Hematopoietic multipotent progenitor cell treated with erythropoietin and hydrocortisone succinate and interleukin-3 and kit ligand, for 17 days (in vitro differentiated cells): ENCODE measurements around the gene DSCAM.

Experiments used
- DNase-seq: peaks from one replicate; pipeline ENCODE4 v3.0.0-alpha.2; 2015; ENCODE audit warnings: low spot score

The DSCAM gene

GRCh38 chr21:40667967-40668366 is 179.0 kb downstream of the DSCAM start:
- no peak for DNase-seq

DNA sequence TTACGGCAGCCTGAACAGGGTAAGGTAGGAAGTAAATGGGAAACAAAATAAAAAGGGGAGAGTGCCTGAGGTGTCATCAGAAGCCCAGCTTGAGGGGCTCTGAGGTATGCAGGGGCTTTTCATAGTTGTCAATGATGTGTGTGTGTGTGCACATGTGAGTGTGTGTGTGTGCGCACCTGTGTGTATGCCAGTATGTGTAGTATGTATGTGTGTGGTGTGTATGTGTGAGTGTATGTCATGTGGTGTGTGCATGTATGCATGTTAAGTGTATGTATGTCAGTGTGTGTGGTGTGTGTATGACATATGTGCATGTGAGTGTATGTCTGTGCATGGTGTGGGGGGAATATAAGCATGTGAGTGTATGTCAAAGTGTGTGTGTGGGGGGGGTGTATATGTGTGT is 184.1 kb downstream of the DSCAM start:
- no peak for DNase-seq

DNA sequence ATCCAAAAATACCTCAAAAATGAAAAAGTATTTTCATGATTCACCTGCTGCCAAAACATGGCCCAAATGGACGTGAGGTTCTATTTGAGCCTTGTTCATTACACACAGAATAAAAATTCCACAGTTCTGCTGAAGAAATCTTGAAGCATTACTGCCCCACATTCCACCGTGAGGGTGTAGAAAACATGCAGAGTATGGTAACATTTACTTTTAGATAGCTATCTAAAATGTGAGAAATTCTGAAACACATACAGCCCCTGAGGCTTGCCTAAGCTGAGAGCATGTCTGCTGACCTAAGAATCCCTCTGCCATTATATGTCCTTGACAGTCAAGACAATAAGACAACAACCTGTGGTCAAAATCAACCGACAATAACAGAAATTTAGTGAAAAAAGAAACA is 186.5 kb downstream of the DSCAM start:
- no peak for DNase-seq

GRCh38 chr21:40658311-40658710 is 188.6 kb downstream of the DSCAM start:
- no peak for DNase-seq

- DNase-seq: no peak
These were observed 194.5 kb downstream of the DSCAM start for GRCh38 chr21:40652436-40652835.

DNA sequence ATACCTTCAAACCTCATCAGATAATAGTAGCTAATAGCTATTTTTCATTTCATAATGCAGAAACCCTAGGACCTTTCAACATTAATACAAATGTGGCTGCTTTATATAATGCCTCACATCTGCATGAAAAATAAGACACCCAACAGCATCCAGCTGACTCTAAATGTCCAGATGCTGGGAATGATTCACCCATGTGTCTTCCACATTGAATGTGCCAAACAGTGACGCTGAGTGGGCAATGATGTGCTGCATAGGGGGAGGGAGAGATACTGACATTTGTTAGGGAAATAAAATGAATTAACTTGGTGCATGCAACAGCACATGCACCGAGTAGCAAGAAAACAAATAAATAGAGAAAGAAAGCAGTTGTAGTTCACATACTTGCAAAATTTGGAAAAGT is 199.3 kb downstream of the DSCAM start:
- DNase-seq: no peak

DNA sequence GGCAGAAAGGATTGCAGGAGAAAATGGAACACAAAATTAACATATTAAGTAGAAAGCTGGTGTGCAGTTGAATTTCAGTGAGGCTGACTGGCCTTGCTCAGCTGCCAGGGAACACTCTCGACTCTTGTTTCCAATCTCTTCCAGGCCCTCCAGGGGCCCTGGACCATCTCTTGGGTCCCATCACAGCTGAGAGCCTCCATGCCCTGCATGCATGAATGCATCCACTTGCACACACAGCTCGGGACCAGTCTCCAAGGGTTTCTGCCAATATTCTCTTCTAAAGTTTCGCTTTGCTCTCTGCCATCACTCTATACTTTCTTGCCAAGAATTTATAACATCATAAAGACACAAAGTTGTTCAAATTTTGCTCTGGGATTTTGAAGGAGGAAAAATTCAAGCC is 200.3 kb downstream of the DSCAM start:
- no peak for DNase-seq

- no peak for DNase-seq
These were observed 205.9 kb downstream of the DSCAM start for GRCh38 chr21:40641042-40641441.

DNA sequence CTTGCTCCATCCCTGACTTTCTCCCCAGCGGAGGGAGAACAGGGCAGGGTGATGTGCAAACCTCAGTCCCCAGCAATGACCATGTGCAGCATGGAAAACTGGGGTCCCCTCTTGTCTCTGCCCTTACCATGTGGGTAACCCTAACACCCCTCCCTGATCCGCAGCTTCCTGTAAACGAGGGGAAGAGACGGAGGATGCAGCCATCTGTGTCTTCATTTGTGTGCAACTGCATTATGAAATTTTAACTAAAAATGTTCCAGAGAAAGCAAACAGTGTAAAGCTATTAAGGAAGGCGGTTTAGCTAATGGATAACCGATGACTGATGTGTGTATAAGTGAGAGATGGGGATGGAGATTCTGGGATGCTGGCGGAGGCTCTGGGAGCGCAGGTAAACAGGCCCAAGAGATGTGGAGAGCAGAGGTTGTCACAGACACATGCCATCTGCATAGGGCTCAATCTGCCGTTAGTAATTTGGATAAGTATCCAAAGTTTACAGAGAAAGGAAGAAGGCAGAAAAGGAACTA is 206.6 kb downstream of the DSCAM start:
- no peak for DNase-seq

- DNase-seq: no peak
These were observed 207.3 kb downstream of the DSCAM start for GRCh38 chr21:40639616-40640194.

DNA sequence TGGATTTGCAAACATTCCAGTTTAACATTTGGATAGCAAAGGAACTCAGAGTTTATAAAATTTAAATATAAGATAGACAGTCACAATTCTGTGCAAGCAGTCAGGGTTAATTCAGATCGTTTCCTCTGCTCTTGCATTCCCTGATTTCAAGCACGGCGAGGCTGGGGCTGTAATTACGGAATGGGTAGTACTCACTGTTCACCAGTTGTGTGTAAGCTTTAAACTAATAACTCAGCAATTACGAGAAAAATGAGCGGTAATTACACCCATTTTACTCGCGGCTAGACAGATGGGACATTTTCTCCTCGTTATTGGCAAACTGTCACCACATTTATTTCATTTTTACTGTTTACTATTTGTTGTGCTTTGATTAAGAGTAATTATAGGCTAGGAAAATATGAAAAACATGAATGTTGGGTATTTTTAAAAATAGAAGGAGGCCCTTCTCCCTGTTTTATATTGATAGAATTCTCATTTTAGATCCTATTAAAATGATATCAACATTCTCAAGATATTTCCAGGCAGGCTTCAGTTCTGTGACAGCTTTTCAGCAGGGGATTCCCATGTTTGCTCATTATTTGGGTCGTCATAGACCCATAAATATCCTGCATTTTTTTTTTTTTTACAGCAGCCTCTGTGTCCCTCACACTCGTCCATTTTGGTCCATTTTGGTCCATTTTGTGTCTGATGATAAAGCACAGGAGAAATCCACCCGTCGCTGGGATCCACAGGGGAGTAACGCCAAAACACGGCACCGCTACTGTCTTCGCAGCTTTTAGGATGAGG is 208.3 kb downstream of the DSCAM start:
- no peak for DNase-seq

- no peak for DNase-seq
These were observed 210.9 kb downstream of the DSCAM start for GRCh38 chr21:40636026-40636425.

- no peak for DNase-seq
These were observed 211.6 kb downstream of the DSCAM start for GRCh38 chr21:40635391-40635790.

- DNase-seq: no peak
These were observed 212.8 kb downstream of the DSCAM start for GRCh38 chr21:40634141-40634540.

- DNase-seq: no peak
These were observed 213.9 kb downstream of the DSCAM start for GRCh38 chr21:40633048-40633447.

DNA sequence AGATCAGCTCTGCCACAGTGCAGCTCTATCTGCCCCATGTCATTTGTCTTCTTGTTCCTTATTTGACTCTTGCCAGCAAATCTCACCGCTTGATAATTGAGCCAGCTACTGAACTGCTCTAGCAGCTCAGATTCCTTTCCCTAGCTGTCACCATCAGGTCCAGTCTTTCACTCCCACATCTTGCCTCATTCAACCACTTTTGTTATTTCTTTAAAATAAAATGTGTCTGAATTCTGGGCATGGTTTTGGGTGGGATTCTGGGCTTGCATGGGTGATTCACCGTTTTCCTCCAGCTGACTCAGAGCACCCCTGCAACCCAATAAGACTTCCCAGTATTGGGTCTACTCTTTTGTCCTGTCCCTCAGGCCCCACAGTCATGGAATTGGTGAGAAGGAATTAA is 215.7 kb downstream of the DSCAM start:
- DNase-seq: no peak

DNA sequence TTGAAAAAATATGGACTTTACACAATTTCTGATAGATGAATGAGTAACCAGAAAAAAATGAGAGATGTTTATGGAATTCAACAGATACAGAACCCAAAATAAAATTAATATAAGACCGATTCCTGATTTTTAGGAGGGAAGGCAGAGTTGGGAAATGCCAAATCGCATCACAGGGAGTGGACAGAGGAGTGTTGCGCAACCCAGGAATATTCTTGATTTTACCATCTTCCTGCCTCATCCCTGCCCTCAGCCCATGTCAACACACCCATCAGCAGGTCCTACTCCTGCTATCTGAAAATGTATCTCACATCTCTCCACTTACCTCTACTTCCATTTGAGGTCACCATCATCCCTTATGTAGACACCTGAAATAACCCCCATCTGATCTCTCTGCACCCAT is 221.0 kb downstream of the DSCAM start:
- no peak for DNase-seq

DNA sequence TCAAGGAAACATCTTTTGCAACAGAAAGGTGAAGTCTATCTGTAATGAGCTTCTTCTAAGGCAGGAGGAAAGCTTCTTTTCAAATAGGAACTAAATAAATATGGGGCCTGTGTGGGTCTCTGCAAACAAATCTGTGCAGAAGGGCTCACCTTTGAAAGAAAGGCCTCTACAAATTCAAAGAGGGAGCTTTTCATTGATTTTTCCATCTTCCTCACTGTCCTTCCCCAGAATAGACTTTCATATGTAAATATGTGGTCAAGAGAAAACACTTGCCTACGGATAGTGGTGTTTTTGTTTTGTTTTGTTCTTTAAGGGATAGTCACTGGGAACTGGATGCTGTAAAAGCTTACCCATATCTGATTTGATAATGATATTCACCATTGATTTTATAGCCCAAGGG is 223.4 kb downstream of the DSCAM start:
- no peak for DNase-seq

GRCh38 chr21:40622531-40622930 is 224.4 kb downstream of the DSCAM start:
- DNase-seq: no peak

GRCh38 chr21:40620386-40621145 is 226.4 kb downstream of the DSCAM start:
- no peak for DNase-seq

GRCh38 chr21:40618191-40618973 is 228.6 kb downstream of the DSCAM start:
- DNase-seq: no peak

GRCh38 chr21:40616377-40616704 is 230.6 kb downstream of the DSCAM start:
- DNase-seq: no peak
